Measurements from ENCODE around the gene OR51B4.

GRCh38 chr11:5283086-5283485, 18.7 kb downstream of the OR51B4 start:
- TF ChIP-seq CTCF (conservative IDR thresholded peaks at IDR 0.05; ENCODE audit: low read depth, low read length) (no peak), EZH2 (IDR thresholded peaks at IDR 0.05; ENCODE audit: low read length, unreplicated experiment) (no peak), EZH2phosphoT487 (IDR thresholded peaks at IDR 0.05; ENCODE audit: borderline replicate concordance, low read length) (no peak)
